ENCODE results near the gene MYOD1.

The MYOD1 gene

GRCh38 chr11:17735818-17736578 is 16.6 kb downstream of the MYOD1 start:
- DNase-seq: no peak

GRCh38 chr11:17736579-17736893 is 17.2 kb downstream of the MYOD1 start:
- no peak for DNase-seq

GRCh38 chr11:17736930-17737817 is 17.8 kb downstream of the MYOD1 start:
- no peak for DNase-seq

- DNase-seq: no peak
Measured at GRCh38 chr11:17738151-17738973, 19.0 kb downstream of the MYOD1 start.

GRCh38 chr11:17739945-17740338 is 20.6 kb downstream of the MYOD1 start:
- no peak for DNase-seq

GRCh38 chr11:17740649-17741235 is 21.4 kb downstream of the MYOD1 start:
- no peak for DNase-seq

- DNase-seq: no peak
Measured at GRCh38 chr11:17741487-17741886, 22.1 kb downstream of the MYOD1 start.

GRCh38 chr11:17742019-17742418 is 22.6 kb downstream of the MYOD1 start:
- no peak for DNase-seq

GRCh38 chr11:17743026-17743807 is 23.8 kb downstream of the MYOD1 start:
- no peak for DNase-seq

- DNase-seq: no peak
Measured at GRCh38 chr11:17743808-17744119, 24.4 kb downstream of the MYOD1 start.

- no peak for DNase-seq
Measured at GRCh38 chr11:17744151-17744940, 25.0 kb downstream of the MYOD1 start.

GRCh38 chr11:17745023-17745772 is 25.8 kb downstream of the MYOD1 start:
- no peak for DNase-seq

- DNase-seq: no peak
Measured at GRCh38 chr11:17746096-17746495, 26.7 kb downstream of the MYOD1 start.

- no peak for DNase-seq
Measured at GRCh38 chr11:17747131-17747955, 28.0 kb downstream of the MYOD1 start.

GRCh38 chr11:17748044-17748443 is 28.7 kb downstream of the MYOD1 start:
- DNase-seq: no peak

GRCh38 chr11:17748761-17749721 is 29.7 kb downstream of the MYOD1 start:
- no peak for DNase-seq

GRCh38 chr11:17750013-17750800 is 30.8 kb downstream of the MYOD1 start:
- DNase-seq: no peak

- no peak for DNase-seq
Measured at GRCh38 chr11:17750801-17751165, 31.4 kb downstream of the MYOD1 start.
